DOHH2 (cell line): ENCODE results near the gene HDAC4.

ENCODE experiments used
- H3F3A ChIP-seq: fragments of 200-600 bp; sonication (generic), shearing (Covaris generic); 2 replicates; pipeline ENCODE4 v1.6.0; 2016; ENCODE audit warnings: antibody characterized with exemption, mild to moderate bottlenecking; ENCODE audit not compliant: control insufficient read depth, insufficient read depth
- H3K27ac ChIP-seq: fragments of 200-600 bp; sonication (generic); 2 replicates; pipeline ENCODE4 v1.5.1; 2014; ENCODE audit warnings: low read depth, mild to moderate bottlenecking, low read length, moderate library complexity
- H3K27me3 ChIP-seq: fragments of 200-600 bp; sonication (generic); 2 replicates; pipeline ENCODE4 v1.6.1; 2014; ENCODE audit warnings: mild to moderate bottlenecking, low read length, mixed read lengths; ENCODE audit not compliant: control insufficient read depth
- H3K36me3 ChIP-seq: fragments of 200-600 bp; sonication (generic); 2 replicates; pipeline ENCODE4 v1.6.1; 2014; ENCODE audit warnings: mild to moderate bottlenecking, low read length, moderate library complexity, mixed read lengths; ENCODE audit not compliant: control insufficient read depth
- H3K4me1 ChIP-seq: fragments of 200-600 bp; sonication (generic); 2 replicates; pipeline ENCODE4 v1.6.1; 2014; ENCODE audit warnings: mild to moderate bottlenecking, low read length, mixed read lengths; ENCODE audit not compliant: control insufficient read depth
- H3K4me2 ChIP-seq: fragments of 200-600 bp; sonication (generic); 2 replicates; pipeline ENCODE4 v1.6.0; 2014; ENCODE audit warnings: mild to moderate bottlenecking, low read length, moderate library complexity
- H3K4me3 ChIP-seq: fragments of 200-600 bp; sonication (generic); 2 replicates; pipeline ENCODE4 v1.5.1; 2014; ENCODE audit warnings: mild to moderate bottlenecking, low read length, mixed read lengths
- H3K79me2 ChIP-seq: fragments of 200-600 bp; sonication (generic); 2 replicates; pipeline ENCODE4 v1.6.1; 2014; ENCODE audit warnings: mild to moderate bottlenecking, low read length, mixed read lengths; ENCODE audit not compliant: control insufficient read depth
- H3K9me2 ChIP-seq: fragments of 200-600 bp; sonication (generic); replicated peaks from 2 replicates; pipeline ENCODE4 v1.6.1; 2014; ENCODE audit warnings: mild to moderate bottlenecking, low read length, mixed read lengths; ENCODE audit not compliant: control insufficient read depth
- H3K9me3 ChIP-seq: fragments of 200-600 bp; sonication (generic); 2 replicates; pipeline ENCODE4 v1.6.1; 2014; ENCODE audit warnings: antibody characterized with exemption, low read length, mixed read lengths; ENCODE audit not compliant: control insufficient read depth, insufficient read depth
- H4K20me1 ChIP-seq: fragments of 200-600 bp; sonication (generic); 2 replicates; pipeline ENCODE4 v1.6.0; 2014; ENCODE audit warnings: low read depth, mild to moderate bottlenecking, antibody characterized with exemption, low read length, moderate library complexity; ENCODE audit not compliant: control insufficient read depth, insufficient read depth
- CTCF ChIP-seq: fragments of 200-600 bp; sonication (generic); IDR thresholded peaks from one replicate; pipeline ENCODE4 v1.5.1; 2014; ENCODE audit warnings: antibody characterized with exemption, mild to moderate bottlenecking, low read depth, low read length; ENCODE audit not compliant: poor library complexity, severe bottlenecking
- EZH2phosphoT487 ChIP-seq: fragments of 200-600 bp; sonication (generic); IDR thresholded peaks from 2 replicates; pipeline ENCODE4 v1.6.1; 2017; ENCODE audit warnings: borderline replicate concordance, mild to moderate bottlenecking, antibody characterized with exemption, low read length, moderate library complexity, mixed read lengths

The HDAC4 gene

DNA sequence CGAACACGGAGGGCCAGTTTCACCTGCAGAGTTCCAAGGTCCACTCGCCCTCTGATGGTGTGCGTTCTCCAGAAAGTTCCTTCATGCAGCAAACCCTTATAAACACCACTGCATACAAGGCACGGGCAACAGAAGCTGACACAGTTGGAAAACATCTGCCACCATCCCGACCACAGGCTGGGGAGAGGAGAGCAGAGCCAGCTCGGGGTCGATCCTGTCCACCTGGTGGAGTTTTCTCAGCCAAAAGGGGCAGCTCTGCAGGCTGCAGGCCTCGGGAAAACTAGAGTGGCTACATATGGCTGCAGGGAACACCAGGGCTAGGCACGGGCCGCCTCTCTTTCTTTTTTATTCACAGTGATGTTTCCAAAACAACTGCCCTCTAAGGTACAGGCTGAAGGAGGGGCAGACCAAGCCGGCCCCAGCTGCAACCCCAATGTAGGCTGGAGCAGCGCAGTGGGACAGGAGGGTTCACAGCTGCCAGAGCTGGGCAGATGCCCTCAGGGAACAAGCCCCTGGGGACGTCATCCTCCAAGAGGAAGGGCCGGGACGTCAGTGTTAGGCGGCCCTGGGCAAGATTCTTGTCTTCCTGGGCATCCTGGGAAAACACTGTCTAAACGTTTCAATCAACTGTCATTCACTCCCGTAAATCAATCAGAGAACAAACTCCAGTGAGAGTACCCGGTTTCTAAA, 278.3 kb downstream of the HDAC4 start:
- no peaks in the 10 kb centered on the region for H3K4me1 ChIP-seq
- no peaks in the 10 kb centered on the region for H3K9me3 ChIP-seq
- H4K20me1 ChIP-seq, result no peaks in the 10 kb centered on the region
- no peaks in the 10 kb centered on the region for H3K79me2 ChIP-seq
- no peaks in the 10 kb centered on the region for H3K9me2 ChIP-seq
- H3K27ac ChIP-seq, result no peak overlapping the region
- no peak for TF ChIP-seq CTCF
- TF ChIP-seq EZH2phosphoT487, result no peak
- no peaks in the 10 kb centered on the region for H3K27me3 ChIP-seq
- peaks cover 9% of the 10 kb centered on the region; the same call in 1 of the 2 replicates for H3K36me3 ChIP-seq
- no peak overlapping the region for H3K4me2 ChIP-seq
- H3F3A ChIP-seq, result no peaks in the 10 kb centered on the region
- H3K4me3 ChIP-seq, result no peak overlapping the region

DNA sequence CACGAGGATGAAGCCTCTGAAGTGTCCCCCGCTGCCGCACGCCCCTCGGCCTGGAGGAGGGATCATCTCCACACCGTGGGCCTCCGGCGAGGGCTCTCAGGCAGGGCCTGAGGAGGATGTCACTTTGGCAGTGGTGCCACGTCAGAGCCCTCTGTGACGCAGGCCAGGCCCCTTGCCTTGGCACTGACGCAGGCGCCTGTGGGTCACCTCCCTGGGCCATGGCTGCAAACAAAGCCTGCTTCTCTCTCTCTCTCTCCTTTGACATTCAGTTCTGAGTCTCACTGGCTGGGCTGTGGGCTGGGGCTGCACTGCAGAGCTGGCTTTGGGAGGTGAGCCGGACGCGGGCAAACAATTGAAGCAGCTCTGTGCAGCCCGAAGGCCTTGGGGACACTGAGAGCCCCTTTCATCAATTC, 279.2 kb downstream of the HDAC4 start:
- Histone ChIP-seq H3K79me2 (no peaks in the 10 kb centered on the region), H3K27me3 (no peaks in the 10 kb centered on the region), H3F3A (no peaks in the 10 kb centered on the region), H4K20me1 (no peaks in the 10 kb centered on the region), H3K4me3 (no peak overlapping the region), H3K27ac (no peak overlapping the region), H3K9me2 (no peaks in the 10 kb centered on the region), H3K4me1 (no peaks in the 10 kb centered on the region), H3K9me3 (no peaks in the 10 kb centered on the region), H3K4me2 (no peak overlapping the region), H3K36me3 (peaks cover 9% of the 10 kb centered on the region; the same call in 1 of the 2 replicates)
- TF ChIP-seq CTCF (no peak), EZH2phosphoT487 (no peak)

DNA sequence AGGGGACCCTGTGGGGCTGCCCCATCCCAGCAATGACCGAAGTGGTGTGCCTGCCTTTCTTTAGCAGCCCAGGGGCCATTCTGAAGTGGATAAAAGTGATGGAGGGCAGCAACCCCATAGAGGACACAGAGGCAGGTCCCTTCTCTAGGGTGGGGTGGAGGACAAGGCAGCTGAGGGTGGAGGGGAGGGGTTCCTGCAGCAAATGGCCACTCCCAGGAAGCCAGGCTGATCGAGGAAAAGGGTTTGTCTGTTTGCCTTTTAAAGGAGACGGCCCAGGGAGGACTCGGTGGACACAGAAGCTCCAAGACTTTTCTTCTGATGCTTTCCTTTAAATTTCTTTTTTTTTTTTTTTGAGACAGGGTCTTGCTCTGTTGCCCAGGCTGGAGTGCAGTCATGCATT, 280.2 kb downstream of the HDAC4 start:
- Histone ChIP-seq H3K79me2 (no peaks in the 10 kb centered on the region), H4K20me1 (no peaks in the 10 kb centered on the region), H3K9me3 (no peaks in the 10 kb centered on the region), H3K4me3 (no peak overlapping the region), H3K4me1 (no peaks in the 10 kb centered on the region), H3K4me2 (no peak overlapping the region), H3K27ac (no peak overlapping the region), H3F3A (no peaks in the 10 kb centered on the region), H3K9me2 (no peaks in the 10 kb centered on the region), H3K27me3 (no peaks in the 10 kb centered on the region), H3K36me3 (peaks cover 9% of the 10 kb centered on the region; the same call in 1 of the 2 replicates)
- no peak for TF ChIP-seq EZH2phosphoT487
- no peak for TF ChIP-seq CTCF
